NCI-H774 (cell line): Measurements from ENCODE around the gene EVA1B.

Experiments used
- DNase-seq: peaks from one replicate; lab custom pipeline; 2025; lab: John Stamatoyannopoulos, UW

EVA1B gene

DNA sequence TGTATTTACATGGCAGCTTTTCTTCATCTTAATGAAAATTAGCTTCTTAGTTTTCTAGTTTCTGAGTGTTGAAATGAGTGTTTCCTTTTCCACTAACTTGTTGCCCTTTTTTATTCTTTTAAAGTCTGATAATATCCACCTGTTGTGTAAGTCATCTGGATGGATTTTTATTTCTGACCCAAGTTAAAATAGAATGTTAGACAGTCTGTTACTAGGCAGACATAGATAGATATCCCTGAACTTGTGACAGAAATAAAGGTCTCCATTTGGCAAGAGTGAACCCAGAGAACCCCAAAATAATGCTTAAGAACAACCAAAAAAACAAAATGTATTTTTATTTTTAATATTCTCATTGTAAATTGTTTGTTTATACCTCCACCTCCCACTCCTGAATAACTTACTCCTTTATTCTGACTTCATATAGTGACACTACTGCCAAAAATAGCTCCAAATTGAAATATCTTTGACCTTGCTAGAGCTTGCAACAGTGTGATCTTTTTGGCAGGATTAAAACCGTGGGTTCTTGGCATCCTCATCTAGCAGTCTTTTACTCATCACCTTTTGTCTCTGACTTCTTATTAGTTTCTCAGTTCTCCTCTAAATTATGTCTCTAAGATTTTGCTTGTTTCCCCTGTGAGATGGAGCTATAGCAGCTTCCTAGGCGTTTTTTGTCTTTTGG lies 44.2 kb downstream of the EVA1B start:
- DNase-seq, result no peak

DNA sequence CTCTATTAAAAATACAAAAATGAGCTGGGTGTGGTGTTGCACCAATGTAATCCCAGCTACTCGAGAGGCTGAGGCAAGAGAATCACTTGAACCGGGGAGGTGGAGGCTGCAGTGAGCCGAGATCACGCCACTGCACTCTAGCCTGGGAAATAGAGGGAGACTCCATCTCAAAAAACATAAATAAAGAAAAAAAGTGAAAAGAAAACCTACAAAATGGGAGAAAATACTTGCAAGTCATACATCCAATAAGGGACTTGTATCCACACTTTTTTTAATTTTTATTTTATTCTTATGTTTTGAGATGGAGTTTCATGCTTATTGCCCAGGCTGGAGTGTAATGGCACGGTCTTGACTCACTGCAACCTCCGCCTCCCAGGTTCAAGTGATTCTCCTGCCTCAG lies 46.8 kb downstream of the EVA1B start:
- DNase-seq, result no peak

DNA sequence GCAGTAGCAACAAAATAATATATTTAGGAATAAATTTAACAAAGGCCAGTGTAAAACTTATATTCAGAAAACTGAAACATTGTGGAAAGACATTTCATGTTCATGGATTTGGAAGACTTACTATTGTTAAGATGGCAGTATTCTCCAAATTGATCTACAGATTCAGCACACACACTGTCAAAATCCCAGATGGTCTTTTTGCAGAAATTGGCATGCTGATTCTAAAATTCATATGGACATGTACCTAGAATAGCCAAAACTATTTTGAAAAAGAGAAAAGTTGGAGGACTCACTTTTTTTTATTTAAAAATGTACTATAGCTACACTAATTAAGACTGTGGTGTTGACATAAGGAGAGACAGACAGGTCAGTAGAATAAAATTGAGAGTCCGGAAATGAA lies 49.2 kb downstream of the EVA1B start:
- DNase-seq, result no peak

DNA sequence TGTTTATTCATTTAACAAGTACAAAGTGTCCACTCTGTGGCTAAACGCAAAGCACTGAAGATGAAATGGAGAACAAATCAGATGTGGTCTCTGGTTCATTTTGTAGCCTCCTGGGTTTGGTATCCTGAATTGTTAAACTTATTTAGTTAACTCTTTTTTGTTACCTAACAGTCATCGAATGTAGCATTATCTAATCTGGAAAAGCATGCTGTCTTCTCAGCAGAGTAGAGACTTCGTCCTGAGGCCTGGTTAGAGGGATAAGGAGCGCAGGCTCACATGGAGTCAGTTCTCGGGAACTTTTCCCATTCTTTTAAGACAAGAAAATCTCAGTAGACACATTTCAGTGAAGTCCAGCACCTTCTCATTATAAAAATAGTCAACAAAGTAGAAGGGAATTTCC lies 50.4 kb downstream of the EVA1B start:
- no peak for DNase-seq
